DOHH2 (cell line): ENCODE measurements around the gene KHDRBS2.

Experiments
- H3F3A ChIP-seq: fragments of 200-600 bp; sonication (generic), shearing (Covaris generic); 2 replicates; pipeline ENCODE4 v1.6.0; 2016; ENCODE audit warnings: antibody characterized with exemption, mild to moderate bottlenecking; ENCODE audit not compliant: control insufficient read depth, insufficient read depth
- H3K27ac ChIP-seq: fragments of 200-600 bp; sonication (generic); 2 replicates; pipeline ENCODE4 v1.5.1; 2014; ENCODE audit warnings: low read depth, mild to moderate bottlenecking, low read length, moderate library complexity
- H3K27me3 ChIP-seq: fragments of 200-600 bp; sonication (generic); 2 replicates; pipeline ENCODE4 v1.6.1; 2014; ENCODE audit warnings: mild to moderate bottlenecking, low read length, mixed read lengths; ENCODE audit not compliant: control insufficient read depth
- H3K36me3 ChIP-seq: fragments of 200-600 bp; sonication (generic); 2 replicates; pipeline ENCODE4 v1.6.1; 2014; ENCODE audit warnings: mild to moderate bottlenecking, low read length, moderate library complexity, mixed read lengths; ENCODE audit not compliant: control insufficient read depth
- H3K4me1 ChIP-seq: fragments of 200-600 bp; sonication (generic); 2 replicates; pipeline ENCODE4 v1.6.1; 2014; ENCODE audit warnings: mild to moderate bottlenecking, low read length, mixed read lengths; ENCODE audit not compliant: control insufficient read depth
- H3K4me2 ChIP-seq: fragments of 200-600 bp; sonication (generic); 2 replicates; pipeline ENCODE4 v1.6.0; 2014; ENCODE audit warnings: mild to moderate bottlenecking, low read length, moderate library complexity
- H3K4me3 ChIP-seq: fragments of 200-600 bp; sonication (generic); 2 replicates; pipeline ENCODE4 v1.5.1; 2014; ENCODE audit warnings: mild to moderate bottlenecking, low read length, mixed read lengths
- H3K79me2 ChIP-seq: fragments of 200-600 bp; sonication (generic); 2 replicates; pipeline ENCODE4 v1.6.1; 2014; ENCODE audit warnings: mild to moderate bottlenecking, low read length, mixed read lengths; ENCODE audit not compliant: control insufficient read depth
- H3K9me2 ChIP-seq: fragments of 200-600 bp; sonication (generic); replicated peaks from 2 replicates; pipeline ENCODE4 v1.6.1; 2014; ENCODE audit warnings: mild to moderate bottlenecking, low read length, mixed read lengths; ENCODE audit not compliant: control insufficient read depth
- H3K9me3 ChIP-seq: fragments of 200-600 bp; sonication (generic); 2 replicates; pipeline ENCODE4 v1.6.1; 2014; ENCODE audit warnings: antibody characterized with exemption, low read length, mixed read lengths; ENCODE audit not compliant: control insufficient read depth, insufficient read depth
- H4K20me1 ChIP-seq: fragments of 200-600 bp; sonication (generic); 2 replicates; pipeline ENCODE4 v1.6.0; 2014; ENCODE audit warnings: low read depth, mild to moderate bottlenecking, antibody characterized with exemption, low read length, moderate library complexity; ENCODE audit not compliant: control insufficient read depth, insufficient read depth
- EZH2phosphoT487 ChIP-seq: fragments of 200-600 bp; sonication (generic); IDR thresholded peaks from 2 replicates; pipeline ENCODE4 v1.6.1; 2017; ENCODE audit warnings: borderline replicate concordance, mild to moderate bottlenecking, antibody characterized with exemption, low read length, moderate library complexity, mixed read lengths
- TF ChIP-seq, protein P1 (sequence below): fragments of 200-600 bp; sonication (generic); IDR thresholded peaks from one replicate; pipeline ENCODE4 v1.5.1; 2014; ENCODE audit warnings: antibody characterized with exemption, mild to moderate bottlenecking, low read depth, low read length; ENCODE audit not compliant: poor library complexity, severe bottlenecking

KHDRBS2 gene

GRCh38 chr6:61953851-61954250 lies 332.2 kb downstream of the KHDRBS2 start:
- no peaks in the 10 kb centered on the region for H3K27me3 ChIP-seq
- H4K20me1 ChIP-seq, result no peaks in the 10 kb centered on the region
- H3K27ac ChIP-seq, result no peak overlapping the region
- no peaks in the 10 kb centered on the region for H3K9me3 ChIP-seq
- H3K4me1 ChIP-seq, result no peaks in the 10 kb centered on the region
- H3K4me2 ChIP-seq, result no peak overlapping the region
- H3K79me2 ChIP-seq, result no peaks in the 10 kb centered on the region
- TF ChIP-seq, protein P1, sequence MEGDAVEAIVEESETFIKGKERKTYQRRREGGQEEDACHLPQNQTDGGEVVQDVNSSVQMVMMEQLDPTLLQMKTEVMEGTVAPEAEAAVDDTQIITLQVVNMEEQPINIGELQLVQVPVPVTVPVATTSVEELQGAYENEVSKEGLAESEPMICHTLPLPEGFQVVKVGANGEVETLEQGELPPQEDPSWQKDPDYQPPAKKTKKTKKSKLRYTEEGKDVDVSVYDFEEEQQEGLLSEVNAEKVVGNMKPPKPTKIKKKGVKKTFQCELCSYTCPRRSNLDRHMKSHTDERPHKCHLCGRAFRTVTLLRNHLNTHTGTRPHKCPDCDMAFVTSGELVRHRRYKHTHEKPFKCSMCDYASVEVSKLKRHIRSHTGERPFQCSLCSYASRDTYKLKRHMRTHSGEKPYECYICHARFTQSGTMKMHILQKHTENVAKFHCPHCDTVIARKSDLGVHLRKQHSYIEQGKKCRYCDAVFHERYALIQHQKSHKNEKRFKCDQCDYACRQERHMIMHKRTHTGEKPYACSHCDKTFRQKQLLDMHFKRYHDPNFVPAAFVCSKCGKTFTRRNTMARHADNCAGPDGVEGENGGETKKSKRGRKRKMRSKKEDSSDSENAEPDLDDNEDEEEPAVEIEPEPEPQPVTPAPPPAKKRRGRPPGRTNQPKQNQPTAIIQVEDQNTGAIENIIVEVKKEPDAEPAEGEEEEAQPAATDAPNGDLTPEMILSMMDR, result no peak
- TF ChIP-seq EZH2phosphoT487, result no peak
- H3K4me3 ChIP-seq, result no peak overlapping the region
- no peaks in the 10 kb centered on the region for H3F3A ChIP-seq
- no peaks in the 10 kb centered on the region for H3K9me2 ChIP-seq
- H3K36me3 ChIP-seq, result no peaks in the 10 kb centered on the region

DNA sequence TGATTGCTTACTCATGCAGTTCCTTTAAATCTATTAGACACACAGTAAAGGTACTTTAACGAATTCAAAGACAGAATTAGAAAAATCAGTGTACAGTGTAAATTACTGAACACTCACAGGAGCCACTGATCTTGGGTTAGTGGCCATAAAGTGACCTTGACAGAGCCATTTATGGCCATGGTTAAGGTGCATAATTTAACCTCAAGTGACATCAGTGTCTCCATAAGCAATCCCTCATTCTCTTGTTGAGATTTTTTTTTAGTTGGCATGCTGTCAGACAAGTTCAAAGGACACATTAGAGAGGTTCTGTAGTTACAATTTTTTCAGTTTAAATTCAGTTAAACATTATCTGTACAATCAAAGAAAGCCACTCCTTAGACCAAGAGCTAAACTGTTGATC lies 334.4 kb downstream of the KHDRBS2 start:
- no peaks in the 10 kb centered on the region for H3K27me3 ChIP-seq
- H3K9me2 ChIP-seq, result no peaks in the 10 kb centered on the region
- no peaks in the 10 kb centered on the region for H3K36me3 ChIP-seq
- no peak overlapping the region for H3K27ac ChIP-seq
- no peak overlapping the region for H3K4me2 ChIP-seq
- no peak overlapping the region for H3K4me3 ChIP-seq
- H4K20me1 ChIP-seq, result no peaks in the 10 kb centered on the region
- no peaks in the 10 kb centered on the region for H3K79me2 ChIP-seq
- H3K9me3 ChIP-seq, result no peaks in the 10 kb centered on the region
- TF ChIP-seq EZH2phosphoT487, result no peak
- TF ChIP-seq, protein P1, result no peak
- H3K4me1 ChIP-seq, result no peaks in the 10 kb centered on the region
- no peaks in the 10 kb centered on the region for H3F3A ChIP-seq

DNA sequence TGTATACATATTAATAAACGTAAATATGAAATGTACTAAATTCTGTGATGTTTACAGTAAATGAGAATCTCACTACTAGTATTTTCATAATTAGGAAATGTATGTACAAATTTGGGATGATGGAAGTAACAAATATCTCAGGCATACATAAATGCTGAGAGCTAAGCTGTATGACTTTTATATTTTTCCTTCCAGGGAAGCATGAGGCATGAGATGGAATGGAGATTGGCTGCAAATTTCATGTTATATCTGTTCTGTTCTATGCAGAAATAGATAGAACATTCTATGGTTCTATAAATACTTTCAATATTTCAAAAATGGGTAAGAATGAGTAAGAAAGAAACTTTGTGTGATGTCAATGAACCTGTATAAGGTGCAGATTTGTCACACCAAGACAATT lies 335.2 kb downstream of the KHDRBS2 start:
- no peak overlapping the region for H3K4me2 ChIP-seq
- no peak overlapping the region for H3K27ac ChIP-seq

More for the DNA sequence above, 335.2 kb downstream of the KHDRBS2 start:
- TF ChIP-seq, protein P1, result no peak
- TF ChIP-seq EZH2phosphoT487, result no peak
- H3K4me1 ChIP-seq, result no peaks in the 10 kb centered on the region
- no peaks in the 10 kb centered on the region for H3K27me3 ChIP-seq
- H3K9me2 ChIP-seq, result no peaks in the 10 kb centered on the region
- H3K79me2 ChIP-seq, result no peaks in the 10 kb centered on the region
- H3K36me3 ChIP-seq, result no peaks in the 10 kb centered on the region
- H3K4me3 ChIP-seq, result no peak overlapping the region
- H4K20me1 ChIP-seq, result no peaks in the 10 kb centered on the region
- no peaks in the 10 kb centered on the region for H3F3A ChIP-seq
- no peaks in the 10 kb centered on the region for H3K9me3 ChIP-seq
